ENCODE data around the gene RDX. TPM values are rescaled to one million over a fixed set of nuclear protein-coding genes. Genes with fewer than 3 reads are reported as not detected.

Gene RDX
- total and polyA plus RNA-seq, 2 donors (not counting 1 experiment from before 2014, with no cell fraction given), result 4.4 to 34.8 TPM

- no peak overlapping the region for H2AFZ ChIP-seq (ENCODE audit: insufficient read depth, low read depth, low read length, poor library complexity, severe bottlenecking)
- H3K4me3 ChIP-seq (ENCODE audit: control extremely low read depth in 1 of 5, extremely low read depth in 1 of 5, insufficient read depth in 1 of 5, low read depth in 2 of 5, low read length in 4 of 5), result no peak overlapping the region
- Mint-ChIP-seq H3K4me1 (no peaks in the 10 kb centered on the region), H3K27ac (no peak overlapping the region), H3K27me3 (no peaks in the 10 kb centered on the region), H3K9me3 (ENCODE audit: insufficient read depth) (no peaks in the 10 kb centered on the region), H3K4me3 (no peak overlapping the region)
- no peak overlapping the region for H3K9ac ChIP-seq (ENCODE audit: low read length)
- ChIA-PET POLR2A (no interaction called here), CTCF (no interaction called here)
- no peak overlapping the region for H3K4me2 ChIP-seq (replicated peaks; ENCODE audit: low read depth, low read length, poor library complexity, severe bottlenecking)
- DNase-seq (no peak), ATAC-seq (ENCODE audit: low read depth) (no peak)
- TF ChIP-seq EZH2 (IDR thresholded peaks at IDR 0.05; ENCODE audit: borderline replicate concordance, insufficient read depth, low read depth, low read length, poor library complexity, severe bottlenecking), result no peak
- TF ChIP-seq, protein P1, sequence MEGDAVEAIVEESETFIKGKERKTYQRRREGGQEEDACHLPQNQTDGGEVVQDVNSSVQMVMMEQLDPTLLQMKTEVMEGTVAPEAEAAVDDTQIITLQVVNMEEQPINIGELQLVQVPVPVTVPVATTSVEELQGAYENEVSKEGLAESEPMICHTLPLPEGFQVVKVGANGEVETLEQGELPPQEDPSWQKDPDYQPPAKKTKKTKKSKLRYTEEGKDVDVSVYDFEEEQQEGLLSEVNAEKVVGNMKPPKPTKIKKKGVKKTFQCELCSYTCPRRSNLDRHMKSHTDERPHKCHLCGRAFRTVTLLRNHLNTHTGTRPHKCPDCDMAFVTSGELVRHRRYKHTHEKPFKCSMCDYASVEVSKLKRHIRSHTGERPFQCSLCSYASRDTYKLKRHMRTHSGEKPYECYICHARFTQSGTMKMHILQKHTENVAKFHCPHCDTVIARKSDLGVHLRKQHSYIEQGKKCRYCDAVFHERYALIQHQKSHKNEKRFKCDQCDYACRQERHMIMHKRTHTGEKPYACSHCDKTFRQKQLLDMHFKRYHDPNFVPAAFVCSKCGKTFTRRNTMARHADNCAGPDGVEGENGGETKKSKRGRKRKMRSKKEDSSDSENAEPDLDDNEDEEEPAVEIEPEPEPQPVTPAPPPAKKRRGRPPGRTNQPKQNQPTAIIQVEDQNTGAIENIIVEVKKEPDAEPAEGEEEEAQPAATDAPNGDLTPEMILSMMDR (IDR thresholded peaks at IDR 0.05), result no peak
- H3K79me2 ChIP-seq (ENCODE audit: control insufficient read depth, insufficient read depth, low read length), result no peaks in the 10 kb centered on the region
- no peaks in the 10 kb centered on the region for H4K20me1 ChIP-seq (ENCODE audit: control insufficient read depth, insufficient read depth, low read length, poor library complexity, severe bottlenecking)
- H3K36me3 ChIP-seq (replicated peaks in 1 of 2; ENCODE audit: control extremely low read depth in 1 of 2, control insufficient read depth in 1 of 2, extremely low read depth in 1 of 2, insufficient read depth in 2 of 2, low read length in 1 of 2), result peaks cover 3 to 6% of the 10 kb centered on the region in 2 experiments
- intact Hi-C loops (cut with micrococcal nuclease), result no loop called here
- H3K27ac ChIP-seq (ENCODE audit: low read length in 2 of 2), result no peak overlapping the region
- WGBS (ENCODE audit: insufficient coverage), result no CpG with 5 or more reads among the region's 3 CpGs
- no peaks in the 10 kb centered on the region for H3K27me3 ChIP-seq (replicated peaks in 1 of 4; ENCODE audit: control extremely low read depth in 1 of 4, control insufficient read depth in 3 of 4, insufficient read depth in 4 of 4, low read length in 3 of 4)
- H3K4me1 ChIP-seq (ENCODE audit: control insufficient read depth in 2 of 2, insufficient read depth in 2 of 2, low read length in 2 of 2), result no peaks in the 10 kb centered on the region
- no peaks in the 10 kb centered on the region for H3K9me3 ChIP-seq (ENCODE audit: control extremely low read depth in 1 of 3, control insufficient read depth in 2 of 3, insufficient read depth in 1 of 3, low read length in 2 of 3)
Observed at GRCh38 chr11:110253525-110253924, 42.9 kb downstream of the RDX start.

DNA sequence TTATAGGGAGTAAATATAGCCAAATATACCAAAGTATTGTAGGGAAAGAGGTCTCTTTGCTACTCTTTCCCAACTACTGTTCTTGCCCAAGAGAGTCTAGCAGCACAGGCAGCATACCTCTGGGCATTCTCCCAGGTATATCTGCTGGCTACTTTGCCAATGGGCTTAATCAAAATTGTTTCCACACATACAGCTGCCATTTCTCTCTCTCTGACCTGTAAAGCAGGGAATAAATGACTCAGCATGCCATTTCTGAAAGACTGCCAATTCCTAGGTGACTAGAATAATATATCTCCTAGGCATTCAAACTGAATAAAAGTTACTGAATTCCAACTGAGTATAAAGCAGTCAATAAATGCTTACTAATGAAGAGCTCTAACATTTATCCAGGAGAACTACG is 44.6 kb downstream of the RDX start:
- no peaks in the 10 kb centered on the region for H3K4me1 Mint-ChIP-seq
- no peaks in the 10 kb centered on the region for H3K9me3 ChIP-seq (ENCODE audit: control extremely low read depth in 1 of 3, control insufficient read depth in 2 of 3, insufficient read depth in 1 of 3, low read length in 2 of 3)
- ATAC-seq (ENCODE audit: low read depth) (no peak), DNase-seq (no peak)
- no peak overlapping the region for H2AFZ ChIP-seq (ENCODE audit: insufficient read depth, low read depth, low read length, poor library complexity, severe bottlenecking)
- H3K4me1 ChIP-seq (ENCODE audit: control insufficient read depth in 2 of 2, insufficient read depth in 2 of 2, low read length in 2 of 2), result no peaks in the 10 kb centered on the region
- no peak overlapping the region for H3K4me3 Mint-ChIP-seq
- TF ChIP-seq, protein P1 (IDR thresholded peaks at IDR 0.05), result no peak
- TF ChIP-seq EZH2 (IDR thresholded peaks at IDR 0.05; ENCODE audit: borderline replicate concordance, insufficient read depth, low read depth, low read length, poor library complexity, severe bottlenecking), result no peak
- H3K9ac ChIP-seq (ENCODE audit: low read length), result no peak overlapping the region
- intact Hi-C loops (cut with micrococcal nuclease), result no loop called here
- ChIA-PET CTCF (no interaction called here), POLR2A (no interaction called here)
- H3K79me2 ChIP-seq (ENCODE audit: control insufficient read depth, insufficient read depth, low read length), result no peaks in the 10 kb centered on the region
- H3K4me2 ChIP-seq (replicated peaks; ENCODE audit: low read depth, low read length, poor library complexity, severe bottlenecking), result no peak overlapping the region
- H3K9me3 Mint-ChIP-seq (ENCODE audit: insufficient read depth), result no peaks in the 10 kb centered on the region
- no peaks in the 10 kb centered on the region for H3K27me3 ChIP-seq (replicated peaks in 1 of 4; ENCODE audit: control extremely low read depth in 1 of 4, control insufficient read depth in 3 of 4, insufficient read depth in 4 of 4, low read length in 3 of 4)
- no peak overlapping the region for H3K27ac Mint-ChIP-seq
- H3K4me3 ChIP-seq (ENCODE audit: control extremely low read depth in 1 of 5, extremely low read depth in 1 of 5, insufficient read depth in 1 of 5, low read depth in 2 of 5, low read length in 4 of 5), result no peak overlapping the region
- WGBS (ENCODE audit: insufficient coverage), result no CpG with 5 or more reads among the region's 1 CpG
- no peak overlapping the region for H3K27ac ChIP-seq (ENCODE audit: low read length in 2 of 2)
- H3K36me3 ChIP-seq (replicated peaks in 1 of 2; ENCODE audit: control extremely low read depth in 1 of 2, control insufficient read depth in 1 of 2, extremely low read depth in 1 of 2, insufficient read depth in 2 of 2, low read length in 1 of 2), result peaks cover 3 to 6% of the 10 kb centered on the region in 2 experiments
- no peaks in the 10 kb centered on the region for H3K27me3 Mint-ChIP-seq
- H4K20me1 ChIP-seq (ENCODE audit: control insufficient read depth, insufficient read depth, low read length, poor library complexity, severe bottlenecking), result no peaks in the 10 kb centered on the region
